A673 (cell line): ENCODE data around the gene POLD2.

Source experiments
- EZH2 ChIP-seq: fragments of 200-600 bp; sonication (generic); IDR thresholded peaks from 2 replicates; pipeline ENCODE4 v1.6.1; 2017; ENCODE audit warnings: borderline replicate concordance, low read depth, mild to moderate bottlenecking, mixed read lengths, antibody characterized with exemption, low read length; ENCODE audit not compliant: poor library complexity, severe bottlenecking
- TF ChIP-seq, protein P1 (sequence below): fragments of 300-800, 200-600 bp; sonication (generic); conservative IDR thresholded peaks from 2 replicates; pipeline ENCODE4 v1.5.1; 2017; ENCODE audit warnings: low read depth, mild to moderate bottlenecking, antibody characterized with exemption, low read length, moderate library complexity, mixed read lengths

DNA sequence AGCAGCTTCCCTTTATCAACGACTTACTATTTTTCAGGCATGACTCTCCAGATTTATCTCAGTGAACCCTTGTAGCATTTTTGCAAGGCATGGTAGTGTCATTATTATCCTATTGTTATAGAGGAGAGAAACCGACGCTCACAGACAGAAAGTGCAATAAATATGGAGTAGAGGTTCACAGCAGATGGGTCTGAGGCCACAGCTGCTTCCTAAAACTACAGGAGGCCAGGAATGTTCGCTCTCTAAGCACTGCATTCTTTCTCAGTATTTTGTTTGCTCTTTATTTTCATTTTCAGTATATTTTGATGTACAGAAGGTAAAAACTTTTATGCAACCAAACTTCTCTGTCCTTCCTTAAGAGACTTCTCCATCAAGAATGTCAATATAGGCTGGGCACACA lies 23.7 kb downstream of the POLD2 start:
- TF ChIP-seq, protein P1, sequence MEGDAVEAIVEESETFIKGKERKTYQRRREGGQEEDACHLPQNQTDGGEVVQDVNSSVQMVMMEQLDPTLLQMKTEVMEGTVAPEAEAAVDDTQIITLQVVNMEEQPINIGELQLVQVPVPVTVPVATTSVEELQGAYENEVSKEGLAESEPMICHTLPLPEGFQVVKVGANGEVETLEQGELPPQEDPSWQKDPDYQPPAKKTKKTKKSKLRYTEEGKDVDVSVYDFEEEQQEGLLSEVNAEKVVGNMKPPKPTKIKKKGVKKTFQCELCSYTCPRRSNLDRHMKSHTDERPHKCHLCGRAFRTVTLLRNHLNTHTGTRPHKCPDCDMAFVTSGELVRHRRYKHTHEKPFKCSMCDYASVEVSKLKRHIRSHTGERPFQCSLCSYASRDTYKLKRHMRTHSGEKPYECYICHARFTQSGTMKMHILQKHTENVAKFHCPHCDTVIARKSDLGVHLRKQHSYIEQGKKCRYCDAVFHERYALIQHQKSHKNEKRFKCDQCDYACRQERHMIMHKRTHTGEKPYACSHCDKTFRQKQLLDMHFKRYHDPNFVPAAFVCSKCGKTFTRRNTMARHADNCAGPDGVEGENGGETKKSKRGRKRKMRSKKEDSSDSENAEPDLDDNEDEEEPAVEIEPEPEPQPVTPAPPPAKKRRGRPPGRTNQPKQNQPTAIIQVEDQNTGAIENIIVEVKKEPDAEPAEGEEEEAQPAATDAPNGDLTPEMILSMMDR: no peak
- TF ChIP-seq EZH2: no peak
